HEK293 (cell line): ENCODE measurements around the gene CHIT1.

Source experiments
- EGR2 ChIP-seq: fragments of 450-650 bp; formaldehyde crosslinking; IDR thresholded peaks from 2 replicates; pipeline ENCODE4 v1.5.1; 2016; ENCODE audit warnings: low read depth, missing biosample characterization, missing genetic modification characterization
- ZFP3 ChIP-seq: fragments of 450-650 bp; formaldehyde crosslinking; IDR thresholded peaks from 2 replicates; pipeline ENCODE4 v1.5.1; 2016; ENCODE audit warnings: low read depth, missing biosample characterization, missing genetic modification characterization
- ZNF223 ChIP-seq: fragments of 450-650 bp; formaldehyde crosslinking; IDR thresholded peaks from 2 replicates; pipeline ENCODE4 v1.5.1; 2016; ENCODE audit warnings: missing biosample characterization, missing genetic modification characterization
- ZNF239 ChIP-seq: fragments of 450-650 bp; formaldehyde crosslinking; IDR thresholded peaks from 2 replicates; pipeline ENCODE4 v1.5.1; 2016; ENCODE audit warnings: missing biosample characterization, missing genetic modification characterization
- ZNF558 ChIP-seq: fragments of 450-650 bp; formaldehyde crosslinking; IDR thresholded peaks from 2 replicates; pipeline ENCODE4 v1.5.1; 2016; ENCODE audit warnings: missing biosample characterization, missing genetic modification characterization
- TF ChIP-seq, protein P1 (sequence below): fragments of 450-650 bp; formaldehyde crosslinking; IDR thresholded peaks from 2 replicates; pipeline ENCODE4 v1.5.1; 2016; ENCODE audit warnings: missing biosample characterization, missing genetic modification characterization

- TF ChIP-seq ZFP3 (tag by site-specific recombination) (no peak), EGR2 (no peak), ZNF223 (tag by site-specific recombination) (no peak), ZNF558 (no peak), ZNF239 (tag by site-specific recombination) (no peak)
- TF ChIP-seq, protein P1, sequence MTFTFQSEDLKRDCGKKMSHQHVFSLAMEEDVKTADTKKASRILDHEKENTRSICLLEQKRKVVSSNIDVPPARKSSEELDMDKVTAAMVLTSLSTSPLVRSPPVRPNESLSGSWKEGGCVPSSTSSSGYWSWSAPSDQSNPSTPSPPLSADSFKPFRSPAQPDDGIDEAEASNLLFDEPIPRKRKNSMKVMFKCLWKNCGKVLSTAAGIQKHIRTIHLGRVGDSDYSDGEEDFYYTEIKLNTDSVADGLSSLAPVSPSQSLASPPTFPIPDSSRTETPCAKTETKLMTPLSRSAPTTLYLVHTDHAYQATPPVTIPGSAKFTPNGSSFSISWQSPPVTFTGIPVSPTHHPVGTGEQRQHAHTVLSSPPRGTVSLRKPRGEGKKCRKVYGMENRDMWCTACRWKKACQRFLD (tag by site-specific recombination): no peak
These were observed 9.1 kb upstream of the CHIT1 start for GRCh38 chr1:203238535-203238934.
